Ectodermal cell (in vitro differentiated cells): ENCODE data around the gene LRRC45.
A peak's percentile ranks its signal among the peaks of the same experiment; 100 is the strongest.

Experiments used
- H3K27ac ChIP-seq: 2 replicates; pipeline ENCODE4 v1.7.0; 2013; ENCODE audit warnings: mild to moderate bottlenecking, low read depth, low read length; ENCODE audit not compliant: insufficient read depth, poor library complexity, severe bottlenecking
- H3K27me3 ChIP-seq: 2 replicates; pipeline ENCODE4 v1.7.0; 2013; ENCODE audit warnings: mild to moderate bottlenecking, low read length; ENCODE audit not compliant: insufficient read depth, control insufficient read depth, poor library complexity, severe bottlenecking
- H3K36me3 ChIP-seq: one replicate; pipeline ENCODE4 v1.7.0; 2013; ENCODE audit warnings: low read length; ENCODE audit not compliant: control insufficient read depth, insufficient read depth
- H3K4me1 ChIP-seq: one replicate; pipeline ENCODE4 v1.7.0; 2013; ENCODE audit warnings: low read length; ENCODE audit not compliant: control insufficient read depth, insufficient read depth
- H3K4me3 ChIP-seq: 2 replicates; pipeline ENCODE4 v1.7.0; 2013; ENCODE audit warnings: low read depth, low read length, control low read depth; ENCODE audit not compliant: insufficient read depth
- H3K9me3 ChIP-seq: 2 replicates; pipeline ENCODE4 v1.7.0; 2013; ENCODE audit warnings: mild to moderate bottlenecking, low read length, moderate library complexity; ENCODE audit not compliant: control insufficient read depth
- WGBS, 2 experiments: methylation state at CpG; one replicate each; pipeline ENCODE4 v1.1.7; 2013; ENCODE audit warnings: missing lambda C conversion rate in 2 of 2; 5-methylcytosine and 5-hydroxymethylcytosine counted together

The LRRC45 gene

DNA sequence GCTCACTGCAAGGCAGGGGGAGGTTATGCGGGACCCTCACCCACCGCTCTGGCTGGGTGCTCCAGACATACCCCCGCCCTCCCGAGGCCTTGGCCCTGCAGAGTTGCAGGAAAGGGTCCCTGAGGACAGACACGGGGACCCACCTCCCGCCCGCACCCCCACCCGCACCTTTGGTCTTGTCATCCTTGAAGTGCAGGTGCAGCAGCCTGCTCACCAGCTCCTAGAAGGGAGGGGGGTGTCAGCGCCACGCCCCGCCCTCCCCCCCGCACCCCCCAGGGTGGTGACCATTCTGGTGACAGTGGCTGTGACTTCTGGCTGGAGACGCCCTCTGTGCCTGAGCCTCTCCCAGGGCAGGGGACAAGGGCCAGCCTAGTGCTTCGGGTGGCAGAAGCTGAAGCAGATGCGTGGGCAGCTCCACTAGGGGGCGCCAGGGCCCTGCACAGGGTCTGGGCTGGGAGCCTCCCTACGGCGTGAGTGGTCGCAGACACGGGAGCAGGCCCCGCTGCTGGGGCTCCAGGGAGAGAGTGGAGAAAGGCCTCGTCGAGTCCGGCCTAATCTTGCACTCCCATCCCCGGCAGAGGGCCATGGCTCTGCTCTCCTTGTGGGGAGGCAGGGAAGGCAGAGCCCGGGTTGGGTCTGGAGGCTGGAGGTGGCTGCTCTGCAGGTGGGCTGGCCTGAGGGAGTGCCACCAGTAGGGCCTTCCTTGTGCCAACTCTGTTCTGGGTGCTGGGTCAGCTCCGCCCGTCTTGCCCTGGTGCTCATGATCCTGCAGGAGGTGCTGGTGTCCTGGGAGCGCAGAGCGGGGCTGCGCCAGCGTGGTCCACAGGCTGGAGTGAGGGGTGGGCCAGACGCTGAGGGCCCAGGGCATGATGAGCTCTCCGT lies 3.2 kb upstream of the LRRC45 start:
- Histone ChIP-seq H3K27ac (no peak overlapping the region), H3K27me3 (no peaks in the 10 kb centered on the region), H3K4me1 (peaks cover 29% of the 10 kb centered on the region), H3K36me3 (no peaks in the 10 kb centered on the region), H3K9me3 (no peaks in the 10 kb centered on the region), H3K4me3 (no peak overlapping the region)
- 67% methylated on average over 34 of the region's 34 CpGs for WGBS, 2 experiments

DNA sequence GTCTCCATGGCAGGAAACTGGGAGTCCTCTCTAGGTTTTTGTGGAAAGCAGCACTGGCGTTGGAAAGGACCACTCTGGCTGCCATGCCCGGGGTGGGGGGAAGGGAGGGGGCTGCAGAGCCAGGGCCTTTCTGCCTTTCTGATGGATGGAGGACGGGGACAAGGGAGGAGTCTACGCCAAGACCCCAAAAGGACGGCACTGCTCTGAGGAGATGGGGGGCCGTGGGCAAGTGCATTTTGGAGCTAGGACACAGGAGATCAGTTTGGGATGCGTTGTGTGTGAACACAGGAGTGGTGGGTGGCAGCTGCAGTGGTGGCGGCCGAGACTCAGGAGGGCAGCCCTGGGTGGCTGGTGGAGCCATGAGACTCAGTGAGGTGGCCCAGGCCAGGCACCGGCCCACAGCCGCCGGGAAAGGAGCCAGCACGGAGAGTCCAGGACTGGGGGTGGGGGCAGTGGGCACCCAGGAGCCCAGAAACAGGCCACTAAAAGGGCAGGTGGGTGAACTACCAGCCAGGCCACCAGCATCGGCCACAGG lies 2.5 kb upstream of the LRRC45 start:
- Histone ChIP-seq H3K9me3 (no peaks in the 10 kb centered on the region), H3K4me3 (no peak overlapping the region), H3K27me3 (no peaks in the 10 kb centered on the region), H3K36me3 (no peaks in the 10 kb centered on the region), H3K4me1 (peaks cover 23% of the 10 kb centered on the region), H3K27ac (no peak overlapping the region)
- 94% methylated on average over 14 of the region's 14 CpGs for WGBS, 2 experiments

DNA sequence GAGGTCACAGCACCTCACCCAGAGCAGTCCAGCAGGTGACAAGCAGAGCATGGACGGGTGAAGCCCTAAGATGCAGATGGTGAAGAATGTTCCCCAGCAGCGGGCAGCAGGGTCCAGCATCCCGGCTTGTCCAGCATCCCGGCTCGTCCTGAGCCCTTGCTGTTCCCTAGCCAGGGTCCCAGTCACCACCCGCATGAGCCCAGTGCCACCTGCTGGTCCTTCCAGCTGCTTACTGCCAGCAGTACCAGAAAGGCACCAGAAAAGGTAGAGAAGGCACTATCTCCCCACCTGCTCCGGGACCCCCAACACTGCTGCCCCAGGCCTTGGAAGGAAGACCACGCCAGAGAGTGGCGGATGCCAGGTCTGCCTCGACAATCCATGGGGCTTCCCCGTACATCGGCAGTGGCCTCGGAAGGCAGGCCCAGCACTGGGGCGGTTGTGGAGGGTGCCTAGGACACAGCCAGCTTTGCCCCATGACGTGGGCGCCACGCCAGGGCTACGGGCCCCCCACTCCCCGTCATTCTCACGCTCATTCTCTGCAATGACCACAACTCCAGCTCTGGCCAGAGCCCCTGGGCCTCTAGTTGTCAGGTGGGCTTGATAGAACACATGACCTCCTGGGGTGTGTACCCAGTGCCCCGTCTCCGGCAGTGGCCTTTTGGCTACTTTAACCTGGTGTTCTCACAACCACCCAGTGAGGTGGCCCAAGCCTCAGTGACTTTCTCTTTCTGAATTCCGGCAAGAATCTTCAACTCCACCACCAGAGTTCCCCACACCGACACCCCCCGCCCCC lies 1.8 kb upstream of the LRRC45 start:
- peak overlapping the region; percentile 79 for H3K4me3 ChIP-seq
- no peaks in the 10 kb centered on the region for H3K36me3 ChIP-seq
- peaks cover 17% of the 10 kb centered on the region for H3K4me1 ChIP-seq
- H3K9me3 ChIP-seq: no peaks in the 10 kb centered on the region
- no peak overlapping the region for H3K27ac ChIP-seq
- no peaks in the 10 kb centered on the region for H3K27me3 ChIP-seq
- WGBS, 2 experiments: 84 to 86% methylated on average over 25 of the region's 25 CpGs

DNA sequence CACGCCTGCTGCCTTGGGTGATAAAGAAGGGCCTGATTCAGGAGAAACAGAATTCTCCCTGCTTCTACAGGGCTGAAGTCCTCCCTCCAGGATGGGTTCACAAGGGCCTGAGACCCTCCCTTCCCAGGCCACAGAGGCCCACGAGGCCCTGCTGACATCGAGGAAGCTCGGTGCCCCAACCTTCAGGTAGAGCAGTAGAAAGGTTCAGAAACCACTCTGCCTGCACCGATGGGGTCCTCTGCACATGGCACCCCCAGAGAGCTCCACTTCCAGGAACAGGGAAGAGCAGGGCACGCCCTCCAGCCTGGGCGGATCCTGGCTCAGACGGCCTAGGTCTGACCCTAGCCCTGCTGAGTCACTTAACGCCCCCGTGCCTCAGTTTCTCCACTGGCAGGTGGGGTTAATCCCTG lies 1.2 kb upstream of the LRRC45 start:
- Histone ChIP-seq H3K4me1 (peaks cover 17% of the 10 kb centered on the region), H3K27ac (no peak overlapping the region), H3K27me3 (no peaks in the 10 kb centered on the region), H3K36me3 (no peaks in the 10 kb centered on the region), H3K9me3 (no peaks in the 10 kb centered on the region), H3K4me3 (peak overlapping the region; percentile 79)
- WGBS, 2 experiments: 25 to 26% methylated on average over 10 of the region's 10 CpGs

DNA sequence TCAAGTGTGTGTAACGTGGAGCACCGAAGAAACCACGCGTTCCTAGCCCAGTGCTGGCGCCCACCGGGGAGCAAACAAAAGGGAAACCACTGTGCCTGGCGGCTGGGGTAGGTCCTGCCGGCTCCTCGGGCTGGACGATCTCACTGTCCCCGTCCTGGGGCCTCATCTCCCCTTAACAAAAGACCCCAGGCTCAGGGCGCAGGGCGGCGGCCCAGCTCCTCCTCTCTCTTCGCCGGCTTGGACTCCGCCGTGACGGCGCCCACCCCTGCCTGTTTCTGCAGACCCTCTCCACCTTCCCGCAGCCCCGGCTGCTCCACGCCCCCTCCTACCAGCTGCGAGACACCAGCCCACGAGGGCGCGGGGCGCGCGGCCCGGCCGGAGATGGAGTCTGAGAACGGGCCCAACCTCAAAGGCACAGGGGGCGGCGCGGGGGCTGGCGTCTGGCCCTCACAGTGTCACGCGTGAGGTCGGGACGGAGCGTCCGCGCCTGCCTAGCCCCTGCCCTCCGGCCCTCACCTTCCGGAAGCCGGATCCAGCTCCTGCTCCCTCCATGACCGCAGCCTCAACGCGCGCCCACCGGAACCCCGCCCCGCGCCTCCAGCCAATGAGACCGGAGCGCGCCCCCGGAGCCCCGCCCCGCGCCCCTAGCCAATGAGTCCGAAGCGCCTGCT lies 660 bp upstream of the LRRC45 start, which contains the start of gene CENPX:
Gene CENPX, minus strand, starts transcription at position 569 of the 671 bp plus-strand sequence. Its CDS starts 17 bp downstream, at position 552.
- H3K27ac ChIP-seq: no peak within 1 kb of the TSS

DNA sequence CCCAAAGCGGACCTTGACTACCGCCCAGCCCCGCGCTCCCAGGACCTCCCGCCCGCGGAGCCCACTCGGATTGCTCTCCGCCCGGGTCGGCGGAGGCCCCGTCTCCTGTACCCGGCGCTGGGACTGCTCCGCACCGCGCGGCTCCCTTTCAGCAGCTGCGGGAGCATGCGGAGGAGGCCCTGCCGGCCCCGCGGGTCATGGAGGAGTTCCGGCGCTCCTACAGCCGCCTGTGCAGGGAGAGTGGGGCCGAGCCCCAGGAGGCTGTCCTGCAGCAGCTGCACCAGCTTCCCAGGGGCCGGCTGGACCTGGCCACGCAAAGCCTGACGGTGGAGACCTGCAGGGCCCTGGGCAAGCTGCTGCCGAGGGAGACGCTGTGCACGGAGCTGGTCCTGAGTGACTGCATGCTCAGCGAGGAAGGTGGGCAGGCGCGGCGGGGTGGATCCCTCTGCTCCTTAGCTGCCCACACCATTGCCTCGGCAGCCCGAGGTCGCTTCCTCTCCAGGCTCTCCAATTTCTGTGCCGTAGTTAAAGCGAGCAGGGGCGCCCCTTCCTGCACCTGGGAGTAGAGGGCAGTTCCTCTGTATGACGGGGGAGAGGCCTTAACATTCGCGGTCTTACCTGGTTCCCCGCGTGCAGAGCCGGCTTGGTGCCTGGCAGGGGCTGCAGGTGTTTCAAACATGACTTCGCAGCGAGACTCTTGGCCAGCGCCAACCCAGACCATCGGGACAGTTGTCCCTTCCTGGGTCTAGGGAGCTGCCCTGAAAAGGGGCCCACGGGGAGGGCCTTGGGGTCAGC lies 539 bp downstream of the LRRC45 start:
- Histone ChIP-seq H3K27me3 (no peaks in the 10 kb centered on the region), H3K4me3 (peak overlapping the region; percentile 79), H3K9me3 (no peaks in the 10 kb centered on the region), H3K4me1 (peaks cover 17% of the 10 kb centered on the region), H3K36me3 (no peaks in the 10 kb centered on the region), H3K27ac (no peak overlapping the region)
- WGBS, 2 experiments: 11 to 12% methylated on average over 55 of the region's 55 CpGs

More for the DNA sequence above, 660 bp upstream of the LRRC45 start, which contains the start of gene CENPX:
- Histone ChIP-seq H3K4me1 (peaks cover 17% of the 10 kb centered on the region), H3K4me3 (peak within 1 kb of the TSS; percentile 79), H3K9me3 (no peaks in the 10 kb centered on the region), H3K36me3 (no peaks in the 10 kb centered on the region), H3K27me3 (no peaks in the 10 kb centered on the region)
- WGBS, 2 experiments: 1% methylated on average over 64 of the region's 64 CpGs

DNA sequence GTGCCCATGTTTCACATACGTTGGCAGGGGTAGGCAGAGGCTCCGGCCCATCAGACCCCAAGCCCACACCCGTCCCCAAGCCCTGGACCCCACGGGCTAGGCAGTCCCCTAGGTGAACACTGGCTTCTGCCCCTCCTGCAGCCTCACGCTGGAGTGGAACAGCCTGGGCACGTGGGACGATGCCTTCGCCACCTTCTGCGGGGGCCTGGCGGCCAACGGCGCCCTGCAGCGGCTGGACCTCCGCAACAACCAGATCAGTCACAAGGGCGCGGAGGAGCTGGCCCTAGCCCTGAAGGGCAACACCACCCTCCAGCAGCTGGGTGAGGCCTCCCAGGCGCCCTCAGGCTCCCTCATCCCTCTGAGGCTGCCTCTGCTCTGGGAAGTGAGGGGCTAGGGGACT lies 1.8 kb downstream of the LRRC45 start:
- Histone ChIP-seq H3K4me1 (peaks cover 17% of the 10 kb centered on the region), H3K9me3 (no peaks in the 10 kb centered on the region), H3K27me3 (no peaks in the 10 kb centered on the region), H3K27ac (no peak overlapping the region), H3K4me3 (no peak overlapping the region), H3K36me3 (no peaks in the 10 kb centered on the region)
- 95 to 97% methylated on average over 17 of the region's 17 CpGs for WGBS, 2 experiments

DNA sequence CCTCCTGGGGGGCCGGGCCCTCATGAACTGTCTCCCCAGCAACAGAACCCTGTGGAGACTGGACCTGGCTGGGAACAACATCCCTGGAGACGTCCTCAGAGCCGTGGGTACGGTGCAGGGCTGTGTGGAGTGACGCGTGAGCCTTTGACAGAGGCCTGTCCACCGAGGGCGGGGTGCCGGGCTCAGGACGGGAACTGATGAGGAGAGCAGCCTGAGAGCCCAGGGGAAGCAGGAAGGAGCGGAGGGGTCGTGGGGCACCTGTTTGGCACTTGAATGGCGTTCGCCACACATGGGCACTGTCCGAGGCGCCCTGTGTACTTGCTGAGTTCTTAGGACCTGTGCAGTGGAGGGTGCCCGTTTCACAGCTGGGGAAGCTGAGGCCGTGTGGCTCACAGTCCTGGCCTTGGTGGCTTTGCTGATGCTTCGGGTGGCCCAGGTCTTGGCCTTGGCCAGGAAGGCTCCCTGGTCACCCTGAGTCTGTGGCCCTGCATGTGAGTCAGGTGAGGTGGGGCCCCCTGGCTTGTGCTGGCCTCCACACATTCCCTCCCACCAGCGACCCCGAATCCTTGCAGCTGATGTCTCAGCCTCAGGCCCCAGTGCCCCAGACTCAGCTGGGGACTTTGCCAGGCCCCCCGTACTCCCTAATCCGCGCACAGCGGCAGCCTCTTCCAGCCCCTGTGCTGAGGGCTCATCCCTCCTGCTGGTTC lies 2.4 kb downstream of the LRRC45 start:
- no peaks in the 10 kb centered on the region for H3K27me3 ChIP-seq
- 95 to 96% methylated on average over 25 of the region's 25 CpGs for WGBS, 2 experiments

DNA sequence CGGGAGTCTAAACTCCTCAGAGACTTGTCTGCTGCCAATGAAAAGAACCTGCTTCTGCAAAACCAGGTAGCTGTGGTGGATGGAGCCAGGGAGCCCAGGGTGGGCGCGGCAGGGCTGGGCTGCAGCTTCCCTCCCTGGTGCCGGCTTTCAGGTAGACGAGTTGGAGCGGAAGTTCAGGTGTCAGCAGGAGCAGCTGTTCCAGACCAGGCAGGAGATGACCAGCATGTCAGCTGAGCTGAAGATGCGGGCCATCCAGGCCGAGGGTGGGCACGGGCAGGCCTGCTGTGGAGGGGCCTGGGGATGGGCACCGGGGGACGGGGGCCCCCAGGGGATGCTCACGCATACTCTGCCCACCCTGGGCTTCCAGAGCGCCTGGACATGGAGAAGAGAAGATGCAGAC lies 5.1 kb downstream of the LRRC45 start:
- H3K27ac ChIP-seq: no peak overlapping the region
- 95 to 97% methylated on average over 13 of the region's 13 CpGs for WGBS, 2 experiments
- H3K36me3 ChIP-seq: no peaks in the 10 kb centered on the region
- H3K27me3 ChIP-seq: no peaks in the 10 kb centered on the region
- peaks cover 11% of the 10 kb centered on the region for H3K4me1 ChIP-seq
- H3K9me3 ChIP-seq: no peaks in the 10 kb centered on the region
- no peak overlapping the region for H3K4me3 ChIP-seq

More for the DNA sequence above, 2.4 kb downstream of the LRRC45 start:
- Histone ChIP-seq H3K27ac (no peak overlapping the region), H3K4me3 (no peak overlapping the region), H3K36me3 (no peaks in the 10 kb centered on the region), H3K4me1 (peaks cover 17% of the 10 kb centered on the region), H3K9me3 (no peaks in the 10 kb centered on the region)
